B cell (primary cell): ENCODE measurements around the gene MARCHF10. TPM values are rescaled to one million over a fixed set of nuclear protein-coding genes. Genes with fewer than 3 reads are reported as not detected.

Source experiments
- ATAC-seq: fragments of 200-7000 bp; cut with Tn5 transposase; one replicate; pipeline ENCODE4 v1.10.0; 2021; ENCODE audit warnings: low read depth, mild to moderate bottlenecking, moderate number of reproducible peaks, moderate library complexity
- CTCF ChIA-PET: fragments of 350-600 bp; sonication (Branson Sonifier 250); formaldehyde crosslinking; loops from one replicate; lab custom pipeline; 2021; ENCODE audit warnings: antibody characterized with exemption, inconsistent platforms; lab: Charles Lee
- POLR2A ChIA-PET: fragments of 350-600 bp; sonication (Branson Sonifier 250); formaldehyde crosslinking; loops from one replicate; lab custom pipeline; 2021; ENCODE audit warnings: antibody characterized with exemption; lab: Charles Lee
- DNase-seq: peaks from one replicate; pipeline ENCODE4 v3.0.0; 2013
- H2AFZ ChIP-seq: 2 replicates; pipeline ENCODE4 v1.6.1; 2012; ENCODE audit warnings: mild to moderate bottlenecking, low read depth, low read length; ENCODE audit not compliant: insufficient read depth, poor library complexity, severe bottlenecking
- H3K27ac ChIP-seq, 2 donors: 1 replicate in 1 of 2; 2 replicates in 1 of 2; pipeline ENCODE4 v1.5.1; 2012 to 2013; ENCODE audit warnings: low read length in 2 of 2, mild to moderate bottlenecking in 2 of 2, moderate library complexity in 1 of 2
- H3K27me3 ChIP-seq, 4 experiments: fragments of 200-600 bp in 1 of 4; sonication (generic) in 1 of 4; replicated peaks in 1 of 4; 1 replicate in 2 of 4; 2 replicates in 2 of 4; pipeline versions ENCODE4 v1.6.1 to v1.7.0; 2013 to 2016; ENCODE audit warnings: low read length in 3 of 4, mild to moderate bottlenecking in 2 of 4, mixed read lengths in 1 of 4, moderate library complexity in 1 of 4; ENCODE audit not compliant: insufficient read depth in 4 of 4, control insufficient read depth in 3 of 4; ENCODE audit errors: control extremely low read depth in 1 of 4
- H3K36me3 ChIP-seq, 2 experiments: replicated peaks in 1 of 2; 1 replicate in 1 of 2; 2 replicates in 1 of 2; pipeline versions ENCODE4 v1.6.1 to v1.7.1; 2013; ENCODE audit warnings: low read length in 1 of 2; ENCODE audit not compliant: insufficient read depth in 2 of 2, control insufficient read depth in 1 of 2; ENCODE audit errors: control extremely low read depth in 1 of 2, extremely low read depth in 1 of 2
- H3K4me1 ChIP-seq, 2 donors: fragments of 200-600 bp in 1 of 2; sonication (generic) in 1 of 2; 1 replicate in 1 of 2; 2 replicates in 1 of 2; pipeline versions ENCODE4 v1.5.1 to v1.6.1; 2013 to 2017; ENCODE audit warnings: low read length in 2 of 2; ENCODE audit not compliant: control insufficient read depth in 2 of 2, insufficient read depth in 2 of 2
- H3K4me2 ChIP-seq: replicated peaks from 2 replicates; pipeline ENCODE3; 2012; ENCODE audit warnings: mild to moderate bottlenecking, low read depth, low read length; ENCODE audit not compliant: poor library complexity, severe bottlenecking
- H3K4me3 ChIP-seq, 5 experiments: fragments of 200-600 bp in 1 of 5; sonication (generic) in 1 of 5; 1 replicate in 3 of 5; 2 replicates in 2 of 5; pipeline versions ENCODE4 v1.5.1 to v1.7.0; 2011 to 2016; ENCODE audit warnings: low read length in 4 of 5, mild to moderate bottlenecking in 4 of 5, low read depth in 2 of 5, control low read depth in 1 of 5, moderate library complexity in 1 of 5; ENCODE audit not compliant: insufficient read depth in 1 of 5; ENCODE audit errors: control extremely low read depth in 1 of 5, extremely low read depth in 1 of 5
- H3K79me2 ChIP-seq: fragments of 200-600 bp; sonication (generic); one replicate; pipeline ENCODE4 v1.6.0; 2016; ENCODE audit warnings: low read length; ENCODE audit not compliant: control insufficient read depth, insufficient read depth
- H3K9ac ChIP-seq: fragments of 200-600 bp; sonication (generic); 2 replicates; pipeline ENCODE4 v1.6.1; 2017; ENCODE audit warnings: mild to moderate bottlenecking, low read length, moderate library complexity
- H3K9me3 ChIP-seq, 3 donors: one replicate each; pipeline versions ENCODE4 v1.6.1 to v1.7.1; 2013; ENCODE audit warnings: low read length in 2 of 3; ENCODE audit not compliant: control insufficient read depth in 2 of 3, insufficient read depth in 1 of 3; ENCODE audit errors: control extremely low read depth in 1 of 3
- H4K20me1 ChIP-seq: 2 replicates; pipeline ENCODE4 v1.6.0; 2012; ENCODE audit warnings: mild to moderate bottlenecking, low read length; ENCODE audit not compliant: insufficient read depth, control insufficient read depth, poor library complexity, severe bottlenecking
- H3K27ac Mint-ChIP-seq: one replicate; pipeline ENCODE4 v1.8.0; 2021; ENCODE audit warnings: mixed read lengths
- H3K27me3 Mint-ChIP-seq: one replicate; pipeline ENCODE4 v1.8.0; 2021; ENCODE audit warnings: mixed read lengths
- H3K4me1 Mint-ChIP-seq: one replicate; pipeline ENCODE4 v1.8.0; 2021; ENCODE audit warnings: mixed read lengths
- H3K4me3 Mint-ChIP-seq: one replicate; pipeline ENCODE4 v1.8.0; 2021; ENCODE audit warnings: mixed read lengths
- H3K9me3 Mint-ChIP-seq: one replicate; pipeline ENCODE4 v1.8.0; 2022; ENCODE audit warnings: mixed read lengths; ENCODE audit not compliant: insufficient read depth
- EZH2 ChIP-seq: IDR thresholded peaks from 2 replicates; pipeline ENCODE4 v1.6.1; 2012; ENCODE audit warnings: borderline replicate concordance, low read depth, mild to moderate bottlenecking, moderate library complexity, low read length; ENCODE audit not compliant: insufficient read depth, poor library complexity, severe bottlenecking
- WGBS: methylation state at CpG from one replicate; pipeline ENCODE4 v1.1.5; 2013; ENCODE audit warnings: missing lambda C conversion rate; ENCODE audit not compliant: insufficient coverage; 5-methylcytosine and 5-hydroxymethylcytosine counted together
- intact Hi-C: fragments of 100-400 bp; cut with micrococcal nuclease; formaldehyde crosslinking; loops from one replicate; pipeline ENCODE4 v1.10.0; 2022
- polyA plus RNA-seq: library from polyadenylated mRNA; depleted of rRNA; stranded (reverse); fragments of >200 nt; gene quantifications from 2 replicates; pipeline ENCODE4 v1.2.3, GENCODE V29; 2012
- total RNA-seq, 2 donors: library from RNA; stranded (reverse); fragments of 120-200 nt in 1 of 2; gene quantifications; 1 replicate in 1 of 2; 2 replicates in 1 of 2; pipeline versions ENCODE4 v1.2.3 to v1.2.4, GENCODE V29; 2013 to 2022
- TF ChIP-seq, protein P1 (sequence below): fragments of 200-600 bp; IDR thresholded peaks from one replicate; pipeline ENCODE4 v1.8.0; 2022; ENCODE audit warnings: antibody characterized with exemption, mild to moderate bottlenecking

MARCHF10 gene
- total and polyA plus RNA-seq, 2 donors (not counting 1 experiment from before 2014, with no cell fraction given) = 0.24 TPM; not detected in 1

DNA sequence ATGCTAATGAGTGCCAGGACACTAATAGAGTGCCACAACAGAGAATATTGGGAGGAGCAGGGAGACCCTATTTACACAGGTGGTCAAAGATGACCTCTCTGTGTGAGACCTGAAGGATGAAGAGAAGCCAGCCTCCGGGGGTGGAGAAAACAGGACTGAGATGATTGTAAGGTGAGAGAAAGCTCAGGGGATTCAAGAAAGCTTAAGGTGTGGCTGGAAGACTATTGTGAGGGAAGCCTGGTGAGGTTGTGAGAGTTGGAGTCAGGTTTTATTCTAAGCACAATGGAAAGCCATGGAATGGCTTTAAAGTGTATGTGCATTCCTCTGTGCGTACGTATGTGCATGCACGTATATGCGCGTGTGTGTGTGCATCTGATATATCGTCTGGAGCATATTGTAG is 10.4 kb upstream of the MARCHF10 start:
- peaks cover 22% of the 10 kb centered on the region for H3K27me3 Mint-ChIP-seq
- TF ChIP-seq EZH2 = no peak
- TF ChIP-seq, protein P1, sequence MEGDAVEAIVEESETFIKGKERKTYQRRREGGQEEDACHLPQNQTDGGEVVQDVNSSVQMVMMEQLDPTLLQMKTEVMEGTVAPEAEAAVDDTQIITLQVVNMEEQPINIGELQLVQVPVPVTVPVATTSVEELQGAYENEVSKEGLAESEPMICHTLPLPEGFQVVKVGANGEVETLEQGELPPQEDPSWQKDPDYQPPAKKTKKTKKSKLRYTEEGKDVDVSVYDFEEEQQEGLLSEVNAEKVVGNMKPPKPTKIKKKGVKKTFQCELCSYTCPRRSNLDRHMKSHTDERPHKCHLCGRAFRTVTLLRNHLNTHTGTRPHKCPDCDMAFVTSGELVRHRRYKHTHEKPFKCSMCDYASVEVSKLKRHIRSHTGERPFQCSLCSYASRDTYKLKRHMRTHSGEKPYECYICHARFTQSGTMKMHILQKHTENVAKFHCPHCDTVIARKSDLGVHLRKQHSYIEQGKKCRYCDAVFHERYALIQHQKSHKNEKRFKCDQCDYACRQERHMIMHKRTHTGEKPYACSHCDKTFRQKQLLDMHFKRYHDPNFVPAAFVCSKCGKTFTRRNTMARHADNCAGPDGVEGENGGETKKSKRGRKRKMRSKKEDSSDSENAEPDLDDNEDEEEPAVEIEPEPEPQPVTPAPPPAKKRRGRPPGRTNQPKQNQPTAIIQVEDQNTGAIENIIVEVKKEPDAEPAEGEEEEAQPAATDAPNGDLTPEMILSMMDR = no peak
- H3K4me1 Mint-ChIP-seq = no peaks in the 10 kb centered on the region
- no peaks in the 10 kb centered on the region for H3K4me1 ChIP-seq
- H3K79me2 ChIP-seq = no peaks in the 10 kb centered on the region
- H3K9me3 ChIP-seq = no peaks in the 10 kb centered on the region
- no peak overlapping the region for H3K27ac Mint-ChIP-seq
- no peaks in the 10 kb centered on the region for H3K36me3 ChIP-seq
- H3K9ac ChIP-seq = no peak overlapping the region
- no peak overlapping the region for H3K27ac ChIP-seq
- CTCF ChIA-PET = no interaction called here
- H2AFZ ChIP-seq = no peak overlapping the region
- DNase-seq = no peak
- POLR2A ChIA-PET = no interaction called here
- no peak overlapping the region for H3K4me3 Mint-ChIP-seq
- no peaks in the 10 kb centered on the region for H4K20me1 ChIP-seq
- H3K9me3 Mint-ChIP-seq = peaks cover 2% of the 10 kb centered on the region
- no peak overlapping the region for H3K4me3 ChIP-seq
- ATAC-seq = no peak
- 100% methylated on average over 4 of the region's 7 CpGs for WGBS
- H3K27me3 ChIP-seq = no peaks in the 10 kb centered on the region
- no peak overlapping the region for H3K4me2 ChIP-seq
- intact Hi-C loops = no loop called here

DNA sequence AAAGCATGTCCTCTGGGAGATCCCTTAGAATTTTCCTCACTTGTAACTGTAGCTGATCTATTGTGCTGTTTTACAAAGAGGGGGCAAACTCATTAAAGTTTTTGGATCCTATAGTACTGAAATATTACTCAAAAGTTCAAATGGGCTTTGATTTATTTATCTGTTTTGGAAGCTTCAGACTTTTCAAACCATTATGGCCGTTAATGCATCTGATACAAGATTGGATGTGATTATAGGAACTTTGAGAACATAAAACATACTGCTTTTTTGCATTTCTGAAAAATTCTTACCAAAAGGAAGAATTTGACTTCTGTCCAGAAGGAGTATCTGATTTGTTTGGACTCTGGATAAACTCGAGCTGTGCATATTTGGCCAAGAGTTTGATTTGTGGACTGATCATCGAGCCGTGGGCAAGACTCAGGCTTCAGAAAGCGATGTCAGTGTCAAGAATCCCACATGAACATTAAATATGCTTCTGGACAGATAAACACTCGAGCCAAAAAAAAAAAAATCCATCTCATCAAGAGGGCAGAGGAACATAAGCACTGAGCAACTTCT is 8.2 kb upstream of the MARCHF10 start:
- intact Hi-C loops = no loop called here
- ATAC-seq = no peak
- TF ChIP-seq, protein P1 = no peak
- TF ChIP-seq EZH2 = no peak
- no peak overlapping the region for H2AFZ ChIP-seq
- no peaks in the 10 kb centered on the region for H3K9me3 ChIP-seq
- no peaks in the 10 kb centered on the region for H3K79me2 ChIP-seq
- no peak overlapping the region for H3K4me3 Mint-ChIP-seq
- H3K36me3 ChIP-seq = no peaks in the 10 kb centered on the region
- H3K4me3 ChIP-seq = no peak overlapping the region
- WGBS = 100% methylated on average over 1 of the region's 6 CpGs
- no peak overlapping the region for H3K4me2 ChIP-seq
- CTCF ChIA-PET = no interaction called here
- H3K9ac ChIP-seq = no peak overlapping the region
- no peaks in the 10 kb centered on the region for H3K4me1 Mint-ChIP-seq
- no peaks in the 10 kb centered on the region for H4K20me1 ChIP-seq
- peaks cover 22% of the 10 kb centered on the region for H3K27me3 Mint-ChIP-seq
- DNase-seq = no peak
- POLR2A ChIA-PET = no interaction called here
- no peaks in the 10 kb centered on the region for H3K4me1 ChIP-seq
- no peaks in the 10 kb centered on the region for H3K27me3 ChIP-seq
- no peak overlapping the region for H3K27ac ChIP-seq
- H3K9me3 Mint-ChIP-seq = peaks cover 2% of the 10 kb centered on the region
- H3K27ac Mint-ChIP-seq = no peak overlapping the region
